Mesothelial cell of epicardium (in vitro differentiated cells): Measurements from ENCODE around the gene SMIM44. TPM values are rescaled to one million over a fixed set of nuclear protein-coding genes. Genes with fewer than 3 reads are reported as not detected.

Experiments used
- DNase-seq, 2 experiments: peaks; one replicate each; pipeline ENCODE4 v3.0.0; 2021; ENCODE audit warnings: low spot score in 2 of 2; ENCODE audit not compliant: unreplicated experiment in 2 of 2
- H3K27ac Mint-ChIP-seq: 2 replicates; pipeline ENCODE4 v1.8.0; 2021; ENCODE audit warnings: mixed read lengths
- H3K27me3 Mint-ChIP-seq: 2 replicates; pipeline ENCODE4 v1.8.0; 2021; ENCODE audit warnings: low read depth, mixed read lengths
- H3K36me3 Mint-ChIP-seq: 2 replicates; pipeline ENCODE4 v1.8.0; 2021; ENCODE audit warnings: mixed read lengths
- H3K4me1 Mint-ChIP-seq: 2 replicates; pipeline ENCODE4 v1.8.0; 2021; ENCODE audit warnings: mixed read lengths
- H3K4me3 Mint-ChIP-seq: 2 replicates; pipeline ENCODE4 v1.8.0; 2021; ENCODE audit warnings: mild to moderate bottlenecking, moderate library complexity, mixed read lengths
- H3K9me3 Mint-ChIP-seq: 2 replicates; pipeline ENCODE4 v1.8.0; 2021; ENCODE audit warnings: mixed read lengths
- CTCF ChIP-seq: fragments of 200-600 bp; sonication (generic); IDR thresholded peaks from one replicate; pipeline ENCODE4 v1.5.0; 2021; ENCODE audit warnings: antibody characterized with exemption; ENCODE audit not compliant: unreplicated experiment
- total RNA-seq: library from RNA; stranded (reverse); gene quantifications from 3 replicates; pipeline ENCODE4 v1.2.1, GENCODE V29; 2021

The SMIM44 gene
- total RNA-seq, 1 donor from 2014 or later, result not detected

- no peaks in the 10 kb centered on the region for H3K4me1 Mint-ChIP-seq
- no peak overlapping the region for H3K27ac Mint-ChIP-seq
- peaks cover 27% of the 10 kb centered on the region for H3K27me3 Mint-ChIP-seq
- no peaks in the 10 kb centered on the region for H3K9me3 Mint-ChIP-seq
- H3K4me3 Mint-ChIP-seq, result no peak overlapping the region
- H3K36me3 Mint-ChIP-seq, result no peaks in the 10 kb centered on the region
- no peak for DNase-seq
- TF ChIP-seq CTCF, result no peak
Observed at GRCh38 chr19:3479177-3479833, 3.9 kb downstream of the SMIM44 start.

DNA sequence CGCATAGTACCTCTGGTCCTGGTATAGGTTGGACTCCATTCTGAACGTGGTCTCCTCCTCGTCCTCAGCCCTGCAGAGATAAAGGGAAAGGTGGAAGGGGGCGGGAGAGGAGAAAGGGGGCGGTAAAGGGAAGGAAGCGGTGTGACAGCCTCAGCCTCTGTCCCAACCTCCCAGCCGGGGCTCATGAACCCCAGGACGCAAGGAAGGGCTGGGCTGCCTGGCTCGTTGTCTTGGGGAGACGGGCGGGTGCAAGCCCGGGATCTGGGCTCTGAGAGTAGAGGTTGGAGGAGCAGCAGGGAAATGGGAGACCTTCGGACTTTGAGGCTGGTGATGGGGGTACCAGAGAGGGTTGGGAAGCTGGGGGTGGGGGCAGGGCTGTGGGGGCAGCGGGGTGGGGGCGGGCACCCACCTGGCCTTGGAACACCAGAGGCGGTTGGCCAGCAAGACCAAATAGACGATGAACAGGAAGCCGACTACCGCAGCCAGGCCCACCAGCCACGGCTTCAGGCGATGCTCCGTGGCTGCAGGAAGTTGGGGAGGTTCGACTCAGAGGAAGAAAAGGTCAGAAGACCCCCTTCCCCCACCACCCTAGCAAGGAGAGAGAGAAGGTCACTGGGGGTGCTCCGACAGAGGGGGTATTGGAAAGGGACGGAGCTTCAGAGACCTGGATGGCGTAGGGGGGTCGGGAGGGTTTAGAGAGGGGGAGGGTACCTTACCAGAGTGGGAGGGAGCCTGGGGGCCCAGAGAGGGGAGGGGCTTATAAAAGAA lies 4.6 kb downstream of the SMIM44 start:
- H3K27ac Mint-ChIP-seq, result no peak overlapping the region
- no peaks in the 10 kb centered on the region for H3K36me3 Mint-ChIP-seq
- no peak for DNase-seq
- H3K9me3 Mint-ChIP-seq, result no peaks in the 10 kb centered on the region
- no peak for TF ChIP-seq CTCF
- no peaks in the 10 kb centered on the region for H3K4me1 Mint-ChIP-seq
- no peak overlapping the region for H3K4me3 Mint-ChIP-seq
- peaks cover 30% of the 10 kb centered on the region for H3K27me3 Mint-ChIP-seq

DNA sequence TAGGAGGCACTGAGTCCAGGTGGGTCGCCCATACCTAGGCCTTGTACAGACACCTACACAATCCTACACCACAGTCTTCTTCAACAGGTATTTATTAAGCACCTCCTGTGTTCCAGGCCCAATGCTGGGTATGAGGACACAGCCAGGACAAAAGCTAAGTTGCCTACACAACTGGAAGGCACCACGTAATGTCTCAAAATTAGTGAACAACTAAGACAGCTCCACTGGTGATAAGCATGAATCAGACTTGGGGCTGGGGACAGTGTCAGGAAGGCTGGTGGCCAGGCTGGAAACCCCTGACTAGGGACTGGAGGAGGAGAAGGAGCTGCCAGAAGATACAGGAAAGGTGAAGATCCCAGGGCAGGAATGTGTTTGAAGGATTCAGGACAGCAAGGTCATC lies 5.3 kb downstream of the SMIM44 start:
- DNase-seq, result no peak
- Mint-ChIP-seq H3K27ac (no peak overlapping the region), H3K4me3 (no peak overlapping the region), H3K36me3 (no peaks in the 10 kb centered on the region), H3K27me3 (peaks cover 29% of the 10 kb centered on the region), H3K4me1 (no peaks in the 10 kb centered on the region), H3K9me3 (no peaks in the 10 kb centered on the region)
- no peak for TF ChIP-seq CTCF

DNA sequence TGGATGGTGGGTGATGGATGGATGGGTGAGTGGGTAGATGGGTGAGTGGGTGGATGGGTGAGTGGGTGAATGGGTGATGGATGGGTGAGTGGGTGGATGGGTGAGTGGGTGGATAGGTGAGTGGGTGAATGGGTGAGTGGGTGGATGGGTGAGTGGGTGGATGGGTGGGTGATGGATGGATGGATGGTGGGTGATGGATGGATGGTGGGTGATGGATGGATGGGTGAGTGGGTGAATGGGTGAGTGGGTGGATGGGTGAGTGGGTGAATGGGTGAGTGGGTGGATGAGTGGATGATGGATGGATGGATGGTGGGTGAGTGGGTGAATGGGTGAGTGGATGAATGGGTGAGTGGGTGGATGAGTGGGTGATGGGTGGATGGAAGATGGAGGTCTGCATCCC lies 5.7 kb downstream of the SMIM44 start:
- DNase-seq, result no peak
- H3K4me1 Mint-ChIP-seq, result no peaks in the 10 kb centered on the region
- H3K4me3 Mint-ChIP-seq, result no peak overlapping the region
- no peak overlapping the region for H3K27ac Mint-ChIP-seq
- H3K9me3 Mint-ChIP-seq, result no peaks in the 10 kb centered on the region
- no peaks in the 10 kb centered on the region for H3K36me3 Mint-ChIP-seq
- peaks cover 28% of the 10 kb centered on the region for H3K27me3 Mint-ChIP-seq
- no peak for TF ChIP-seq CTCF

DNA sequence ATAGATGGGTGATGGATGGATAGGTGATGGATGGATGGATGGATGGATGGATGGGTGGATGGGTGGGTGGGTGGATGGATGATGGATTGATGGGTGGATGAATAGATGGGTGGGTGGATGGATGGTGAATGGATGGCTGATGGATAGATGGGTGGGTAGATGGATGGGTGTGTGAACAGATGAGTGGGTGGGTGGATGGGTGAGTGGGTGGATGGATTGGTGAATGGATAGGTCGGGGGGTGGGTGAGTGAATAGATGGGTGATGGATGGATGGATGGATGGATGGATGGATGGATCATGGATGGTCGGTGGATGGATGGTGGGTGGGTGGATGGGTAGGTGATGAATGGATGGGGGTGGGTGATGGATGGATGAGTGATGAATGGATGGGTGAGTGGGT lies 6.4 kb downstream of the SMIM44 start:
- Mint-ChIP-seq H3K27ac (no peak overlapping the region), H3K36me3 (no peaks in the 10 kb centered on the region), H3K4me3 (no peak overlapping the region), H3K27me3 (peaks cover 22% of the 10 kb centered on the region), H3K9me3 (no peaks in the 10 kb centered on the region), H3K4me1 (no peaks in the 10 kb centered on the region)
- no peak for DNase-seq
- no peak for TF ChIP-seq CTCF
